Psoas muscle (tissue), 8 donors: Measurements from ENCODE around the gene CDC42BPB. TPM values are rescaled to one million over a fixed set of nuclear protein-coding genes. Genes with fewer than 3 reads are reported as not detected.

Source experiments
- ATAC-seq, 4 donors: fragments of 200-7000 bp; cut with Tn5 transposase; one replicate each; pipeline ENCODE4 v1.9.1; 2020; ENCODE audit warnings: moderate library complexity in 3 of 4, mild to moderate bottlenecking in 2 of 4
- DNase-seq, 2 donors: peaks; one replicate each; pipeline ENCODE4 v3.0.0-alpha.2; 2020
- H3K27ac ChIP-seq: fragments of 200-600 bp; one replicate; pipeline ENCODE4 v1.8.0; 2022
- H3K27me3 ChIP-seq, 3 donors: fragments of 200-600 bp in 1 of 3; one replicate each; pipeline versions ENCODE4 v1.6.1 to v1.8.0; 2013 to 2022; ENCODE audit warnings: low read length in 2 of 3, mild to moderate bottlenecking in 2 of 3, moderate library complexity in 1 of 3; ENCODE audit not compliant: insufficient read depth in 3 of 3
- H3K36me3 ChIP-seq, 2 donors: fragments of 200-600 bp in 1 of 2; one replicate each; pipeline versions ENCODE4 v1.6.1 to v1.8.0; 2013 to 2022; ENCODE audit warnings: low read depth in 1 of 2, mild to moderate bottlenecking in 1 of 2, moderate library complexity in 1 of 2; ENCODE audit not compliant: insufficient read depth in 1 of 2
- H3K4me1 ChIP-seq: fragments of 200-600 bp; one replicate; pipeline ENCODE4 v1.8.0; 2022
- H3K4me3 ChIP-seq: fragments of 200-600 bp; one replicate; pipeline ENCODE4 v1.8.0; 2022; ENCODE audit warnings: mild to moderate bottlenecking
- H3K9me3 ChIP-seq: fragments of 200-600 bp; one replicate; pipeline ENCODE4 v1.8.0; 2022
- CTCF ChIP-seq: fragments of 200-600 bp; IDR thresholded peaks from one replicate; pipeline ENCODE4 v1.8.0; 2022; ENCODE audit warnings: antibody characterized with exemption
- WGBS, 3 donors: extraction: QIAGEN DNeasy Blood & Tissue Kit; methylation state at CpG; one replicate each; pipeline versions ENCODE4 v1.1.6 to v1.1.7; 2013; 5-methylcytosine and 5-hydroxymethylcytosine counted together
- intact Hi-C, 2 donors: fragments of 100-400 bp; cut with DNase I; formaldehyde crosslinking; loops; one replicate each; pipeline versions ENCODE4 v1.11.0 to v1.14.2; 2022
- polyA plus RNA-seq, 3 donors: library from polyadenylated mRNA; stranded (reverse); fragments of 200-250 nt; gene quantifications; one replicate each; pipeline ENCODE4 v1.2.3, GENCODE V29; 2013
- total RNA-seq, 4 donors: library from RNA; stranded (reverse); fragmentation: NEBNext Ultra II Directional in 2 of 4; extraction: Animal tissue kit (Norgen Biotek cat#: 25700) in 2 of 4; gene quantifications; one replicate each; pipeline versions ENCODE4 v1.2.1 to v1.2.4, GENCODE V29; 2021 to 2023
- donor health status: healthy with polysubstance abuse.
- donor health status: DM: no; HTN: no; CAD: no; lungs with moderate emphysema.
- donor health status: Bipolar disorder and iron deficiency.
- donor health status: healthy.
- donor health status: DM: yes; HTN: yes; CAD: no.
- donor health status: DM: no; HTN: no; CAD: no.
- donor health status: DM: no; HTN: no; CAD: no.
- donor health status: DM: yes; HTN: yes; CAD: no.

The CDC42BPB gene
- total and polyA plus RNA-seq, 7 donors, result 20.2 to 57.4 (median 40.0) TPM

GRCh38 chr14:102945346-102946130, 111.8 kb downstream of the CDC42BPB start:
- intact Hi-C loops, result no loop called here
- TF ChIP-seq CTCF, result no peak
- peaks cover 17% of the 10 kb centered on the region for H3K4me1 ChIP-seq
- H3K4me3 ChIP-seq, result no peak overlapping the region
- no peaks in the 10 kb centered on the region for H3K27me3 ChIP-seq
- peaks cover 11 to 93% of the 10 kb centered on the region in 2 donors for H3K36me3 ChIP-seq
- DNase-seq, result no peak
- no peaks in the 10 kb centered on the region for H3K9me3 ChIP-seq
- H3K27ac ChIP-seq, result no peak overlapping the region
- WGBS, 3 donors, result 83 to 85% (median 83%) methylated on average over 29 of the region's 29 CpGs
- ATAC-seq, result no peak

GRCh38 chr14:102944448-102945330, 112.7 kb downstream of the CDC42BPB start:
- peaks cover 11 to 93% of the 10 kb centered on the region in 2 donors for H3K36me3 ChIP-seq
- H3K27me3 ChIP-seq, result no peaks in the 10 kb centered on the region
- H3K4me3 ChIP-seq, result no peak overlapping the region
- ATAC-seq (no peak), DNase-seq (no peak)
- H3K4me1 ChIP-seq, result peaks cover 9% of the 10 kb centered on the region
- no peaks in the 10 kb centered on the region for H3K9me3 ChIP-seq
- no peak for TF ChIP-seq CTCF
- H3K27ac ChIP-seq, result no peak overlapping the region
- 92 to 94% (median 92%) methylated on average over 35 to 36 of the region's 36 CpGs for WGBS, 3 donors
- intact Hi-C loops, result no loop called here

- H3K4me1 ChIP-seq, result peaks cover 3% of the 10 kb centered on the region
- WGBS, 3 donors, result 88 to 94% (median 93%) methylated on average over 15 of the region's 15 CpGs
- no peak overlapping the region for H3K27ac ChIP-seq
- H3K36me3 ChIP-seq, result peaks cover 13 to 93% of the 10 kb centered on the region in 2 donors
- no peak for TF ChIP-seq CTCF
- ATAC-seq (no peak), DNase-seq (no peak)
- H3K9me3 ChIP-seq, result no peaks in the 10 kb centered on the region
- H3K27me3 ChIP-seq, result no peaks in the 10 kb centered on the region
- intact Hi-C loops, result no loop called here
- no peak overlapping the region for H3K4me3 ChIP-seq
Observed at GRCh38 chr14:102943979-102944378, 113.4 kb downstream of the CDC42BPB start.

GRCh38 chr14:102943454-102943853, 113.9 kb downstream of the CDC42BPB start:
- Histone ChIP-seq H3K4me1 (no peaks in the 10 kb centered on the region), H3K9me3 (no peaks in the 10 kb centered on the region), H3K27ac (no peak overlapping the region), H3K4me3 (no peak overlapping the region), H3K27me3 (no peaks in the 10 kb centered on the region), H3K36me3 (peaks cover 13 to 94% of the 10 kb centered on the region in 2 donors)
- 90 to 91% (median 90%) methylated on average over 16 of the region's 16 CpGs for WGBS, 3 donors
- no peak for TF ChIP-seq CTCF
- DNase-seq (no peak), ATAC-seq (no peak)
- intact Hi-C loops, result no loop called here
